M059J (cell line): ENCODE measurements around the gene COL23A1. TPM values are rescaled to one million over a fixed set of nuclear protein-coding genes. Genes with fewer than 3 reads are reported as not detected.
"Not testable (repeated sequence)": the region's sequence is repeated elsewhere in the genome, so short reads cannot be mapped to it uniquely, and the experiment has no call there.

Experiments used
- DNase-seq: peaks from one replicate; pipeline ENCODE4 v3.0.0-alpha.2; 2012; ENCODE audit warnings: low read depth
- total RNA-seq: library from RNA; depleted of rRNA; stranded (reverse); fragments of >200 nt; shearing (Covaris generic); gene quantifications from 2 replicates; pipeline ENCODE4 v1.2.3, GENCODE V29; 2014

The COL23A1 gene
- total RNA-seq, 1 experiment from 2014 or later: not detected

- no peak for DNase-seq
Measured at GRCh38 chr5:178230879-178231538, 359.2 kb downstream of the COL23A1 start.

- DNase-seq: no peak
Measured at GRCh38 chr5:178229861-178230260, 360.3 kb downstream of the COL23A1 start.

- DNase-seq: not testable (repeated sequence)
Measured at GRCh38 chr5:178229111-178229510, 361.1 kb downstream of the COL23A1 start.

- DNase-seq: no peak
Measured at GRCh38 chr5:178228609-178229008, 361.6 kb downstream of the COL23A1 start.

- DNase-seq: no peak
Measured at GRCh38 chr5:178227929-178228328, 362.3 kb downstream of the COL23A1 start.

- DNase-seq: no peak
Measured at GRCh38 chr5:178227138-178227659, 363.0 kb downstream of the COL23A1 start.

- DNase-seq: no peak
Measured at GRCh38 chr5:178225174-178225573, 365.0 kb downstream of the COL23A1 start.

- DNase-seq: no peak
Measured at GRCh38 chr5:178224403-178224802, 365.8 kb downstream of the COL23A1 start.

GRCh38 chr5:178223828-178224335, 366.3 kb downstream of the COL23A1 start:
- no peak for DNase-seq

- DNase-seq: no peak
Measured at GRCh38 chr5:178223196-178223773, 366.9 kb downstream of the COL23A1 start.

- no peak for DNase-seq
Measured at GRCh38 chr5:178222292-178222691, 367.9 kb downstream of the COL23A1 start.

GRCh38 chr5:178221853-178222252, 368.3 kb downstream of the COL23A1 start:
- no peak for DNase-seq

- DNase-seq: no peak
Measured at GRCh38 chr5:178221282-178221681, 368.9 kb downstream of the COL23A1 start.

- DNase-seq: no peak
Measured at GRCh38 chr5:178218827-178219226, 371.4 kb downstream of the COL23A1 start.

- DNase-seq: no peak
Measured at GRCh38 chr5:178218237-178218776, 371.9 kb downstream of the COL23A1 start.

- no peak for DNase-seq
Measured at GRCh38 chr5:178216779-178217178, 373.4 kb downstream of the COL23A1 start.

GRCh38 chr5:178216088-178216534, 374.1 kb downstream of the COL23A1 start:
- no peak for DNase-seq

- no peak for DNase-seq
Measured at GRCh38 chr5:178215280-178216002, 374.8 kb downstream of the COL23A1 start.

GRCh38 chr5:178214160-178214803, 375.9 kb downstream of the COL23A1 start:
- DNase-seq: no peak

GRCh38 chr5:178213748-178214151, 376.4 kb downstream of the COL23A1 start:
- no peak for DNase-seq

- no peak for DNase-seq
Measured at GRCh38 chr5:178213003-178213461, 377.2 kb downstream of the COL23A1 start.
